H7 (cell line): ENCODE measurements around the gene TSPAN10. TPM values are rescaled to one million over a fixed set of nuclear protein-coding genes. Genes with fewer than 3 reads are reported as not detected.
"Not testable (repeated sequence)": the region's sequence is repeated elsewhere in the genome, so short reads cannot be mapped to it uniquely, and the experiment has no call there.

Experiments
- DNase-seq: peaks from one replicate; pipeline ENCODE4 v3.0.0; 2012
- H3K27me3 ChIP-seq: 2 replicates; pipeline ENCODE4 v1.6.0; 2011; ENCODE audit warnings: mild to moderate bottlenecking, low read length; ENCODE audit not compliant: control insufficient read depth, insufficient read depth
- H3K36me3 ChIP-seq: replicated peaks from 2 replicates; pipeline ENCODE4 v1.5.1; 2011; ENCODE audit warnings: low read length; ENCODE audit not compliant: control insufficient read depth, insufficient read depth
- H3K4me3 ChIP-seq: 2 replicates; pipeline ENCODE4 v1.5.1; 2011; ENCODE audit warnings: low read depth, mild to moderate bottlenecking, control low read depth, low read length, moderate library complexity; ENCODE audit not compliant: insufficient read depth
- total RNA-seq: library from RNA; depleted of rRNA; stranded (reverse); fragments of >200 nt; shearing (Covaris generic); gene quantifications from 2 replicates; pipeline ENCODE4 v1.2.3, GENCODE V29; 2014

Gene TSPAN10
- total RNA-seq, 1 experiment from 2014 or later = 0.76 TPM

- H3K4me3 ChIP-seq = no peak overlapping the region
- peaks cover 17% of the 10 kb centered on the region for H3K36me3 ChIP-seq
- H3K27me3 ChIP-seq = no peaks in the 10 kb centered on the region
- DNase-seq = no peak
These were observed 24.6 kb upstream of the TSPAN10 start for GRCh38 chr17:81612172-81612970.

- Histone ChIP-seq H3K27me3 (no peaks in the 10 kb centered on the region), H3K36me3 (peaks cover 15% of the 10 kb centered on the region), H3K4me3 (no peak overlapping the region)
- no peak for DNase-seq
These were observed 21.5 kb upstream of the TSPAN10 start for GRCh38 chr17:81615401-81615930.

- Histone ChIP-seq H3K4me3 (no peak overlapping the region), H3K27me3 (no peaks in the 10 kb centered on the region), H3K36me3 (peaks cover 28% of the 10 kb centered on the region)
- no peak for DNase-seq
These were observed 20.1 kb upstream of the TSPAN10 start for GRCh38 chr17:81616877-81617276.

- peaks cover 28% of the 10 kb centered on the region for H3K36me3 ChIP-seq
- DNase-seq, H3K27me3 ChIP-seq, H3K4me3 ChIP-seq: not testable (repeated sequence)
These were observed 18.7 kb upstream of the TSPAN10 start for GRCh38 chr17:81618307-81618706.

GRCh38 chr17:81621494-81622130, 15.4 kb upstream of the TSPAN10 start:
- no peak for DNase-seq
- Histone ChIP-seq H3K4me3 (no peak overlapping the region), H3K36me3 (peaks cover 41% of the 10 kb centered on the region), H3K27me3 (no peaks in the 10 kb centered on the region)

GRCh38 chr17:81630274-81630673, 6.7 kb upstream of the TSPAN10 start:
- H3K36me3 ChIP-seq = peaks cover 12% of the 10 kb centered on the region

GRCh38 chr17:81631482-81631881, 5.5 kb upstream of the TSPAN10 start:
- Histone ChIP-seq H3K36me3 (peaks cover 8% of the 10 kb centered on the region), H3K27me3 (no peaks in the 10 kb centered on the region), H3K4me3 (no peak overlapping the region)
- DNase-seq = no peak

More at GRCh38 chr17:81630274-81630673, 6.7 kb upstream of the TSPAN10 start:
- DNase-seq = no peak
- Histone ChIP-seq H3K27me3 (no peaks in the 10 kb centered on the region), H3K4me3 (no peak overlapping the region)

GRCh38 chr17:81635431-81635830, 1.6 kb upstream of the TSPAN10 start:
- H3K4me3 ChIP-seq = no peak overlapping the region
- no peak for DNase-seq
- no peaks in the 10 kb centered on the region for H3K27me3 ChIP-seq
- H3K36me3 ChIP-seq = peaks cover 1% of the 10 kb centered on the region; the same call in 1 of the 2 replicates

- DNase-seq = no peak
- Histone ChIP-seq H3K4me3 (peak overlapping the region; percentile 94), H3K27me3 (no peaks in the 10 kb centered on the region), H3K36me3 (peaks cover 1% of the 10 kb centered on the region; the same call in 1 of the 2 replicates)
These were observed 957 bp upstream of the TSPAN10 start for GRCh38 chr17:81635973-81636504.

GRCh38 chr17:81638683-81639082, 1.7 kb downstream of the TSPAN10 start:
- Histone ChIP-seq H3K4me3 (no peak overlapping the region), H3K36me3 (no peaks in the 10 kb centered on the region; the same call in 1 of the 2 replicates), H3K27me3 (no peaks in the 10 kb centered on the region)
- no peak for DNase-seq

- no peaks in the 10 kb centered on the region; the same call in 1 of the 2 replicates for H3K36me3 ChIP-seq
- H3K27me3 ChIP-seq = no peaks in the 10 kb centered on the region
- no peak overlapping the region for H3K4me3 ChIP-seq
- DNase-seq = no peak
These were observed 3.0 kb downstream of the TSPAN10 start for GRCh38 chr17:81640011-81640410.

GRCh38 chr17:81641825-81642489, 5.0 kb downstream of the TSPAN10 start:
- peak; percentile 68 for DNase-seq
- peaks cover 1% of the 10 kb centered on the region for H3K27me3 ChIP-seq
- no peak overlapping the region for H3K4me3 ChIP-seq
- H3K36me3 ChIP-seq = no peaks in the 10 kb centered on the region

- Histone ChIP-seq H3K4me3 (no peak overlapping the region), H3K27me3 (peaks cover 20% of the 10 kb centered on the region), H3K36me3 (no peaks in the 10 kb centered on the region)
- DNase-seq = peak; percentile 59
These were observed 7.5 kb downstream of the TSPAN10 start for GRCh38 chr17:81644496-81644895.
